OCI-LY7 (cell line): ENCODE results near the gene FOXE3.

ENCODE experiments used
- EZH2phosphoT487 ChIP-seq: fragments of 200-600 bp; sonication (generic); IDR thresholded peaks from 2 replicates; pipeline ENCODE4 v1.6.1; 2018; ENCODE audit warnings: low read depth, borderline replicate concordance, mild to moderate bottlenecking, mixed run types, antibody characterized with exemption, low read length, moderate library complexity, mixed read lengths
- TF ChIP-seq, protein P1 (sequence below): fragments of 200-600 bp; sonication (generic); conservative IDR thresholded peaks from 2 replicates; pipeline ENCODE4 v1.5.1; 2014; ENCODE audit warnings: mild to moderate bottlenecking, antibody characterized with exemption, low read length, moderate library complexity, mixed read lengths

DNA sequence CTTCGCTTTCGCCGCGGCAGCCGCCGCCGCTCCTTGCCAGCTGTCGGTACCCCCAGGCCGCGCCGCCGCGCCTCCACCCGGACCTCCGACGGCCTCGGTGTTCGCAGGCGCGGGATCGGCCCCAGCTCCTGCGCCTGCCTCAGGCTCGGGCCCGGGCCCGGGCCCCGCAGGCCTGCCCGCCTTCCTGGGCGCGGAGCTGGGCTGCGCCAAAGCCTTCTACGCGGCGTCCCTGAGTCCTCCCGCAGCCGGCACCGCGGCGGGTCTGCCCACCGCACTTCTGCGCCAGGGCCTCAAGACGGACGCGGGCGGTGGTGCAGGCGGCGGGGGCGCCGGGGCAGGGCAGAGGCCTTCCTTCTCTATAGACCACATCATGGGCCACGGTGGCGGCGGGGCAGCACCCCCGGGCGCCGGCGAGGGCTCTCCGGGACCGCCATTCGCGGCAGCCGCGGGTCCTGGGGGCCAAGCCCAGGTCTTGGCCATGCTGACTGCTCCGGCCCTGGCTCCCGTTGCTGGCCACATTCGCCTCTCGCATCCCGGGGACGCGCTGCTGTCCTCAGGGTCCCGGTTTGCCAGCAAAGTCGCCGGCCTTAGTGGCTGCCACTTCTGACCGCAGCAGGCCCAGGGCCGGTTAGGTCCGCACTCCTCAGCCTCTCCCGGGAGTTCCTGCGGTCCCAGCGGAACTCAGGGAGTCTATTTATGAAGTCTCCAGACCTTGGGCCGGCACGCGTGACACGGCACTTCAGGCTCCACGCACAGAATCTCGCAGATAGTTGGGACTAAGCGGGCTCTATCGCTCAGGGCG is 23.1 kb downstream of the FOXE3 start:
- TF ChIP-seq, protein P1, sequence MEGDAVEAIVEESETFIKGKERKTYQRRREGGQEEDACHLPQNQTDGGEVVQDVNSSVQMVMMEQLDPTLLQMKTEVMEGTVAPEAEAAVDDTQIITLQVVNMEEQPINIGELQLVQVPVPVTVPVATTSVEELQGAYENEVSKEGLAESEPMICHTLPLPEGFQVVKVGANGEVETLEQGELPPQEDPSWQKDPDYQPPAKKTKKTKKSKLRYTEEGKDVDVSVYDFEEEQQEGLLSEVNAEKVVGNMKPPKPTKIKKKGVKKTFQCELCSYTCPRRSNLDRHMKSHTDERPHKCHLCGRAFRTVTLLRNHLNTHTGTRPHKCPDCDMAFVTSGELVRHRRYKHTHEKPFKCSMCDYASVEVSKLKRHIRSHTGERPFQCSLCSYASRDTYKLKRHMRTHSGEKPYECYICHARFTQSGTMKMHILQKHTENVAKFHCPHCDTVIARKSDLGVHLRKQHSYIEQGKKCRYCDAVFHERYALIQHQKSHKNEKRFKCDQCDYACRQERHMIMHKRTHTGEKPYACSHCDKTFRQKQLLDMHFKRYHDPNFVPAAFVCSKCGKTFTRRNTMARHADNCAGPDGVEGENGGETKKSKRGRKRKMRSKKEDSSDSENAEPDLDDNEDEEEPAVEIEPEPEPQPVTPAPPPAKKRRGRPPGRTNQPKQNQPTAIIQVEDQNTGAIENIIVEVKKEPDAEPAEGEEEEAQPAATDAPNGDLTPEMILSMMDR: no peak
- TF ChIP-seq EZH2phosphoT487: no peak
